Activated CD4-positive, alpha-beta T cell treated with anti-CD3 and anti-CD28 coated beads for 36 hours (primary cell): ENCODE data around the gene PTPN6. TPM values are rescaled to one million over a fixed set of nuclear protein-coding genes. Genes with fewer than 3 reads are reported as not detected.
A peak's percentile ranks its signal among the peaks of the same experiment; 100 is the strongest.

Source experiments
- ATAC-seq: fragments of 200-7000 bp; cut with Tn5 transposase; one replicate; pipeline ENCODE4 v1.10.0; 2021; ENCODE audit warnings: mild to moderate bottlenecking, moderate library complexity
- CTCF ChIA-PET: fragments of 350-600 bp; sonication (Branson Sonifier 250); formaldehyde crosslinking; loops from one replicate; lab custom pipeline; 2021; ENCODE audit warnings: antibody characterized with exemption; lab: Charles Lee
- POLR2A ChIA-PET: fragments of 350-600 bp; sonication (Branson Sonifier 250); formaldehyde crosslinking; loops from one replicate; lab custom pipeline; 2021; ENCODE audit warnings: antibody characterized with exemption, inconsistent platforms; lab: Charles Lee
- DNase-seq: peaks from one replicate; pipeline ENCODE4 v3.0.0-alpha.2; 2020
- H3K27ac Mint-ChIP-seq: one replicate; pipeline ENCODE4 v1.8.0; 2021; ENCODE audit warnings: mixed read lengths
- H3K27me3 Mint-ChIP-seq: one replicate; pipeline ENCODE4 v1.8.0; 2021; ENCODE audit warnings: mixed read lengths
- H3K36me3 Mint-ChIP-seq: one replicate; pipeline ENCODE4 v1.8.0; 2021; ENCODE audit warnings: low read depth, mixed read lengths
- H3K4me1 Mint-ChIP-seq: one replicate; pipeline ENCODE4 v1.8.0; 2021; ENCODE audit warnings: mixed read lengths
- H3K4me3 Mint-ChIP-seq: one replicate; pipeline ENCODE4 v1.8.0; 2021; ENCODE audit warnings: mild to moderate bottlenecking, moderate library complexity, mixed read lengths
- H3K9me3 Mint-ChIP-seq: one replicate; pipeline ENCODE4 v1.8.0; 2021; ENCODE audit warnings: low read depth, mixed read lengths
- intact Hi-C, 2 experiments: fragments of 100-400 bp; cut with DNase I in 1 of 2; cut with micrococcal nuclease in 1 of 2; formaldehyde crosslinking; loops; one replicate each; pipeline versions ENCODE4 v1.14.2 to v1.15.1; 2022 to 2024; cut with DNase I, micrococcal nuclease
- total RNA-seq, 2 experiments: library from RNA; stranded (reverse); gene quantifications; one replicate each; pipeline ENCODE4 v1.2.3, GENCODE V29; 2021

Gene PTPN6
- total RNA-seq, 2 experiments from 2014 or later = 335 to 483 TPM

DNA sequence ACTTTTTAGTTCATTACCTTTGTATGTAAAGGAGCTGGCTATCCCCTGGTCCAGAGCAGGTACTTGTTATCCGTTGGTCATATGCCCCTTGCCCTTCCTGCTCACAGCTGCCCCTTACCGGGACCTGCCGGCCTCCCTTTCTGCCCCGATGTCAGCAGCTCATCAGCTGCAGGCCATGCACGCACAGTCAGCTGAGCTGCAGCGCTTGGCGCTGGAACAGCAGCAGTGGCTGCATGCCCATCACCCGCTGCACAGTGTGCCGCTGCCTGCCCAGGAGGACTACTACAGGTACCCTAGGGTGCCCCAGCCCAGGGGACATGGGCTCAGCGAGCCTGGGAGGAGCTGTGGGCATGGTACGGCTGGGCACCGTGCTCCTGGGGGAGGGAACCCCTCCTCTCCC is 9.9 kb upstream of the PTPN6 start:
- H3K9me3 Mint-ChIP-seq = no peaks in the 10 kb centered on the region
- POLR2A ChIA-PET = no interaction called here
- ATAC-seq = no peak
- CTCF ChIA-PET = interaction anchor here (0.5 to 2.2 kb wide), 2 partner anchors 20 to 24 kb away, joined by 3 to 4 read pairs; no protein-coding TSS in a partner anchor
- peaks cover 25% of the 10 kb centered on the region for H3K36me3 Mint-ChIP-seq
- no peaks in the 10 kb centered on the region for H3K27me3 Mint-ChIP-seq
- H3K27ac Mint-ChIP-seq = no peak overlapping the region
- H3K4me3 Mint-ChIP-seq = no peak overlapping the region
- peaks cover 40% of the 10 kb centered on the region for H3K4me1 Mint-ChIP-seq
- intact Hi-C loops = loop anchor here in 1 of 2 experiments (5.0 kb wide), 1 partner anchor 334 kb away; the partner anchor contains the start of gene CHD4
- no peak for DNase-seq

DNA sequence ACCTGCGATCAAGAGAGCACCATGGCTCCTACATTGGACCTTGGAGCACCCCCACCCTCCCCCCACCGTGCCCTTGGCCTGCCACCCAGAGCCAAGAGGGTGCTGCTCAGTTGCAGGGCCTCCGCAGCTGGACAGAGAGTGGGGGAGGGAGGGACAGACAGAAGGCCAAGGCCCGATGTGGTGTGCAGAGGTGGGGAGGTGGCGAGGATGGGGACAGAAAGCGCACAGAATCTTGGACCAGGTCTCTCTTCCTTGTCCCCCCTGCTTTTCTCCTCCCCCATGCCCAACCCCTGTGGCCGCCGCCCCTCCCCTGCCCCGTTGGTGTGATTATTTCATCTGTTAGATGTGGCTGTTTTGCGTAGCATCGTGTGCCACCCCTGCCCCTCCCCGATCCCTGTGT is 9.4 kb upstream of the PTPN6 start:
- ChIA-PET POLR2A (no interaction called here), CTCF (no interaction called here)
- Mint-ChIP-seq H3K27ac (no peak overlapping the region), H3K4me3 (no peak overlapping the region), H3K9me3 (no peaks in the 10 kb centered on the region), H3K4me1 (peaks cover 38% of the 10 kb centered on the region), H3K36me3 (peaks cover 22% of the 10 kb centered on the region), H3K27me3 (no peaks in the 10 kb centered on the region)
- no peak for DNase-seq
- no peak for ATAC-seq
- intact Hi-C loops = loop anchor here in 1 of 2 experiments (5.0 kb wide), 1 partner anchor 334 kb away; the partner anchor contains the start of gene CHD4

DNA sequence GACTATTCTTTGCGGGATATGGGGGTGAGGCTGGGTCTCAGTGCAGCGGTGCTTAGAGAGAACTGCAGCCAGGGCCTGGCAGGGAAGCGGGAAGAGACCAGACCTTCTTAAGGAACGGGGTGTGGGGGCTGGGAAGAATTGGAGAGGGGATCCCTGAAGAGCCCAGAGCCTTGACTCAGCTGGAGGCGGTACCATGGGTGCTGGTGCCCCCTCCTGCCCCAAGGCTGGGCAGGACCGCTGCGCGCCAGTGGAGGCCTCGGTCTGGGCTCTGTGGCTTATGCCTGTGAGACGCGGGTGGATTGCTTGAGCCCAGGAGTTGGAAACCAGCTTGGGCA is 8.9 kb upstream of the PTPN6 start:
- no peak for DNase-seq
- peak overlapping the region; percentile 97 for H3K27ac Mint-ChIP-seq
- peaks cover 42% of the 10 kb centered on the region for H3K4me1 Mint-ChIP-seq
- peaks cover 23% of the 10 kb centered on the region for H3K36me3 Mint-ChIP-seq
- ChIA-PET CTCF (interaction anchor here (0.9 to 11.3 kb wide), 3 partner anchors 10 to 20 kb away, joined by 4 to 237 read pairs (median 18); no protein-coding TSS in a partner anchor), POLR2A (interaction anchor here (3.3 kb wide), 1 partner anchor 166 kb away, joined by 34 read pairs; the partner anchor contains the start of gene C1RL)
- intact Hi-C loops = loop anchor here in 1 of 2 experiments (5.0 kb wide), 1 partner anchor 335 kb away; the partner anchor contains the start of gene CHD4
- no peak for ATAC-seq
- no peak overlapping the region for H3K4me3 Mint-ChIP-seq
- no peaks in the 10 kb centered on the region for H3K9me3 Mint-ChIP-seq
- H3K27me3 Mint-ChIP-seq = no peaks in the 10 kb centered on the region

DNA sequence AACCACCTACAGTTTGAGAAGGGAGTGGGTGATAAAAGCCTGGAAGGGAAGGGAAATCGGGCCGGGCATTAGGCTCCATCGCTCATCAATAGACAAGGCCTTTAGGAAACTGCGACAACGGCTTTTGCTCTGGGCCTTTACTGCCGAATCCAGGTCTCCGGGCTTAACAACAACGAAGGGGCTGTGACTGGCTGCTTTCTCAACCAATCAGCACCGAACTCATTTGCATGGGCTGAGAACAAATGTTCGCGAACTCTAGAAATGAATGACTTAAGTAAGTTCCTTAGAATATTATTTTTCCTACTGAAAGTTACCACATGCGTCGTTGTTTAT is 7.8 kb upstream of the PTPN6 start:
- Mint-ChIP-seq H3K36me3 (peaks cover 23% of the 10 kb centered on the region), H3K4me3 (peak overlapping the region; percentile 81), H3K27ac (peak overlapping the region; percentile 97), H3K4me1 (peaks cover 50% of the 10 kb centered on the region), H3K9me3 (no peaks in the 10 kb centered on the region), H3K27me3 (no peaks in the 10 kb centered on the region)
- ChIA-PET POLR2A (interaction anchor here (0.6 to 5.3 kb wide), 37 partner anchors 9 to 875 kb away, joined by 3 to 142 read pairs (median 5); partner anchors contain the start of genes ATN1, C1RL, CDCA3 and COPS7A), CTCF (interaction anchor here (0.8 to 11.3 kb wide), 9 partner anchors 18 to 379 kb away, joined by 3 to 237 read pairs (median 9); partner anchors contain the start of genes C1RL, LPCAT3 and SPSB2)
- peak; percentile 57 for ATAC-seq
- DNase-seq = peak; percentile 88
- intact Hi-C loops = loop anchor here (1.0 to 5.0 kb wide), 2 partner anchors 75 to 336 kb away; partner anchors contain the start of genes CHD4 (in 1 of the 2) and LPCAT3 (in 1 of the 2)

DNA sequence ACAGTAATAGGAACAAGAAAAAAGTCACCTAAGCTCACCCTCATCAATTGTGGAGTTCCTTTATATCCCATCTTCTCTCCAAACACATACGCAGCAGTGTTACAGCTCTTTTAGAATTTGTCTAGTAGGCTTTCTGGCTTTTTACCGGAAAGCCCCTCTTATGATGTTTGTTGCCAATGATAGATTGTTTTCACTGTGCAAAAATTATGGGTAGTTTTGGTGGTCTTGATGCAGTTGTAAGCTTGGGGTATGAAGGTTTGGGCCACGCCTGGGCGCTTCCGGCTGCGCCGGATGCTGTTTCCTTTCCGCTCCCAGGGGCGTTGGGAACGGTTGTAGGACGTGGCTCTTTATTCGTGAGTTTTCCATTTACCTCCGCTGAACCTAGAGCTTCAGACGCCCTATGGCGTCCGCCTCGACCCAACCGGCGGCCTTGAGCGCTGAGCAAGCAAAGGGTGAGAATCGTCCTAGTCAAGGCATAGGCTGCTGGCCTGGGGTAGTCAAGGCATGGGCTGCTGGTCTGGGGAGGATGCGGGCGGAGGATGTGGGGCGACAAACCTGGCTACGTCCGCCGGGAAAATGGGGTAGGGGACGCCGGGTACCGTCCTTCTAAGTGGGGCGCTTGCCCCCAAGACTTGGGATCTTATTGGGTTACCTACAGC is 7.3 kb upstream of the PTPN6 start, which contains the start of the genes C12orf57 and RNU7-1:
Gene C12orf57, plus strand, starts transcription at position 301 of the 659 bp plus-strand sequence. Its CDS starts 100 bp downstream, at position 401.
Gene RNU7-1, plus strand, starts transcription at position 95 of the 659 bp plus-strand sequence.
- peak; percentile 64 for ATAC-seq
- Mint-ChIP-seq H3K4me3 (peak within 1 kb of the TSS; percentile 81), H3K4me1 (peaks cover 55% of the 10 kb centered on the region), H3K27me3 (no peaks in the 10 kb centered on the region), H3K27ac (peak within 1 kb of the TSS; percentile 97), H3K36me3 (peaks cover 23% of the 10 kb centered on the region), H3K9me3 (no peaks in the 10 kb centered on the region)
- ChIA-PET POLR2A (interaction anchor here (0.6 to 5.3 kb wide), 40 partner anchors 9 to 874 kb away, joined by 3 to 142 read pairs (median 5); partner anchors contain the start of genes ATN1, C1RL, CDCA3 and COPS7A), CTCF (interaction anchor here (0.6 to 11.3 kb wide), 13 partner anchors 12 to 891 kb away, joined by 3 to 237 read pairs (median 6); partner anchors contain the start of genes C1RL, LPCAT3 and SPSB2)
- DNase-seq = peak; percentile 90
- intact Hi-C loops = loop anchor here (1.0 to 5.0 kb wide), 12 partner anchors 17 to 337 kb away; partner anchors contain the start of genes C1R (in 2 of the 2), C1RL (in 2 of the 2), EMG1 (in 2 of the 2) and LPCAT3 (in 2 of the 2)

DNA sequence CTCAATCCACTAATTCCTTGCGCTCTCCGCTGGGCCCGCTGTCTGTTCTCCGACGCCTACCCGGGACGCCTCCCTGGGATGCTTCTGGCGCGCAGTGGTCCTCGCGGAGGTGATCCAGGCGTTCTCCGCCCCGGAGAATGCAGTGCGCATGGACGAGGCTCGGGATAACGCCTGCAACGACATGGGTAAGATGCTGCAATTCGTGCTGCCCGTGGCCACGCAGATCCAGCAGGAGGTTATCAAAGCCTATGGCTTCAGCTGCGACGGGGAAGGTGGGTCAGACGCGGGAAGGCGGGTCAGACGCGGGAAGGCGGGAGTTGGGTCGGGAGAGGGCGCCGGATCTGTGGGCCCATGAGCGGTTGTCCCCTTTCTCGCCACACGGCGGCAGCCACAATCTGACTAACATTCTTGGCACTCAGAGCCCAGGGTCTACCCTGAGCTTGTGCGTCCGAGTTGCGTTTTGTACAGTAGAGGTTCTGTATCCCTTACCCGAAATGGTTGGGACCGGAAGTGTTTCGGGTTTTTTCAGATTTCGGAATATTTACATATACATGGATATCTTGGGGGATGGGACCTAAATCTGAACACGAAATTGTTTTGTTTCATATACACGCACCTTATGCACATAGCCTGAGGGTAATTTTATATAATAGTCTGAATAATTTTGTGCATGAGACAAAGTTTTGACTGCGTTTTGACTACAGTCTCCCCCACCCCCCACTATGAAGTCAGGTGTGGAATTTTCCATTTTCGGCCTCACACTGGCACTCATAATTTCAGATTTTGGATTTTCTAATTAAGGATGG is 6.6 kb upstream of the PTPN6 start:
- H3K36me3 Mint-ChIP-seq = peaks cover 19% of the 10 kb centered on the region
- intact Hi-C loops = loop anchor here (1.0 to 5.0 kb wide), 12 partner anchors 17 to 337 kb away; partner anchors contain the start of genes C1R (in 2 of the 2), C1RL (in 2 of the 2), EMG1 (in 2 of the 2) and PHB2 (in 2 of the 2)
- peak; percentile 54 for ATAC-seq
- H3K27ac Mint-ChIP-seq = peak overlapping the region; percentile 97
- ChIA-PET POLR2A (interaction anchor here (0.7 to 5.3 kb wide), 33 partner anchors 8 to 410 kb away, joined by 3 to 142 read pairs (median 6); partner anchors contain the start of genes ATN1, C1RL, CDCA3 and COPS7A), CTCF (interaction anchor here (0.6 to 11.3 kb wide), 20 partner anchors 9 to 890 kb away, joined by 3 to 237 read pairs (median 4); partner anchors contain the start of genes C1RL, CD4, LPCAT3 and SPSB2)
- no peaks in the 10 kb centered on the region for H3K27me3 Mint-ChIP-seq
- H3K4me1 Mint-ChIP-seq = peaks cover 59% of the 10 kb centered on the region
- no peaks in the 10 kb centered on the region for H3K9me3 Mint-ChIP-seq
- DNase-seq = peak; percentile 94
- peak overlapping the region; percentile 81 for H3K4me3 Mint-ChIP-seq

DNA sequence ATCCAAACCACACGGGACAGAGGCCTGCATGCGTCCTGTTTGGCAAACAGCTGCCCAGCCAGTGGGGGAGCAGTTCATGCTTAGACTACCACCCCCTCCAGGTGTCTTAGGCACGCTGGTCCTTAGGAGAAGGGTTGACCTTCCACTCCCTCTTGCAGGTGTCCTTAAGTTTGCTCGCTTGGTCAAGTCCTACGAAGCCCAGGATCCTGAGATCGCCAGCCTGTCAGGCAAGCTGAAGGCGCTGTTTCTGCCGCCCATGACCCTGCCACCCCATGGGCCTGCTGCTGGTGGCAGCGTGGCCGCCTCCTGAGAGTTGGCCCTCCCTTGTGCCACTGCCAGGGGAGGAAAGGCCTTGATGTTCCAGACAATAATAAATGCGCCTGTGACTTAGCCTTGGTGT is 5.5 kb upstream of the PTPN6 start:
- ChIA-PET CTCF (interaction anchor here (1.0 to 11.3 kb wide), 14 partner anchors 8 to 170 kb away, joined by 3 to 237 read pairs (median 5); partner anchors contain the start of genes C1R, C1RL and CD4), POLR2A (interaction anchor here (1.2 to 5.3 kb wide), 8 partner anchors 9 to 411 kb away, joined by 4 to 142 read pairs (median 22); partner anchors contain the start of genes ATN1, C1RL, CDCA3 and GAPDH)
- Mint-ChIP-seq H3K4me3 (peak overlapping the region; percentile 81), H3K27me3 (no peaks in the 10 kb centered on the region), H3K4me1 (peaks cover 67% of the 10 kb centered on the region), H3K27ac (peak overlapping the region; percentile 97), H3K9me3 (no peaks in the 10 kb centered on the region), H3K36me3 (peaks cover 18% of the 10 kb centered on the region)
- ATAC-seq (no peak), DNase-seq (peak; percentile 38)
- intact Hi-C loops = loop anchor here in 1 of 2 experiments (2.0 kb wide), 2 partner anchors 21 to 163 kb away; partner anchors contain the start of gene C1RL

DNA sequence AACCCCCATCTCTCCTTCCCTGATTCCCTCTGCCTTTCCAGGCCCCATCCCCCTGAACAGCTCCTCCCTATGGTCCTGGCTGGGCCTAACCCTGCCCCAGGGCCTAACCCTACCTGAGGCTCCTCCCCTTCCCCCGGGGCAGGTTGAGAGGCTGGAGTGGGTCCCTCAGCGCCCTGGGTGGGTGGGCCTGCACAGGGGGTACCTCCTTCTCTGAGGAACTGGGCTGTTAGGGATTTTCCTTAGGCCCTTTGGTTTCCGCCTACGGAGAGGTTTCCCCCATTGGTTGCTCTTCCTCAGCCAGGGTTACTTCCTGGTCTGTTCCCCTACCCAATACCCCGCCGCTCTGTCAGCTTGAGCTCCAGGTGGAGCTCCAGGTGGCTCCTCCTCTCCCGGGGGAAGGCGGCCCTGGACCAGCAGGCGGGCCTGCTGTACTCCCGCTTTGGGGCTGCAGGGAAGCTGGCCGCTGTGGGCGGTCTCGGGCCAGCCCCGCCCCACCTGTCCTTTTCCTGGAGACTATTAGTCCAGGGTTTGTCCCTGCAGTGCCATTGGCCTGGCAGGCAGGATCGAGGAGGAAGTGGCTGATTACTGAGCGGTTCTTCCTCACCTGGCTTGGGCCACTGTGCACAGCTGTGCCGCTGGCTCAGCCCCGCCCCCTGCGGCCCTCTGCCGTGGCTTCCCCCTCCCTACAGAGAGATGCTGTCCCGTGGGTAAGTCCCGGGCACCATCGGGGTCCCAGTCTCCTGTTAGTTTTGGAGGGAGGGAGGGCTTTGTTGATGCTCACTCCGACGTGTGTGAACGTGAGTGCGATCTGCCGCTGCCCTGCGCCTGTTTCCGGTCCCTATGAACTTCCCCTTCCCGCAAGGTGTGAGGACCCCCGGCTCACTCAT is 4.9 kb upstream of the PTPN6 start:
- ATAC-seq (peak; percentile 28), DNase-seq (peak; percentile 84)
- POLR2A ChIA-PET = interaction anchor here (0.8 to 5.3 kb wide), 5 partner anchors 10 to 94 kb away, joined by 3 to 142 read pairs (median 5); partner anchors contain the start of gene ATN1
- H3K27ac Mint-ChIP-seq = peak overlapping the region; percentile 97
- peaks cover 16% of the 10 kb centered on the region for H3K36me3 Mint-ChIP-seq
- H3K4me1 Mint-ChIP-seq = peaks cover 71% of the 10 kb centered on the region
- H3K9me3 Mint-ChIP-seq = no peaks in the 10 kb centered on the region
- no peaks in the 10 kb centered on the region for H3K27me3 Mint-ChIP-seq
- intact Hi-C loops = no loop called here
- peak overlapping the region; percentile 81 for H3K4me3 Mint-ChIP-seq
- CTCF ChIA-PET = interaction anchor here (0.6 to 11.3 kb wide), 15 partner anchors 9 to 184 kb away, joined by 3 to 237 read pairs (median 5); partner anchors contain the start of genes C1R, C1RL, C1S and CLSTN3

DNA sequence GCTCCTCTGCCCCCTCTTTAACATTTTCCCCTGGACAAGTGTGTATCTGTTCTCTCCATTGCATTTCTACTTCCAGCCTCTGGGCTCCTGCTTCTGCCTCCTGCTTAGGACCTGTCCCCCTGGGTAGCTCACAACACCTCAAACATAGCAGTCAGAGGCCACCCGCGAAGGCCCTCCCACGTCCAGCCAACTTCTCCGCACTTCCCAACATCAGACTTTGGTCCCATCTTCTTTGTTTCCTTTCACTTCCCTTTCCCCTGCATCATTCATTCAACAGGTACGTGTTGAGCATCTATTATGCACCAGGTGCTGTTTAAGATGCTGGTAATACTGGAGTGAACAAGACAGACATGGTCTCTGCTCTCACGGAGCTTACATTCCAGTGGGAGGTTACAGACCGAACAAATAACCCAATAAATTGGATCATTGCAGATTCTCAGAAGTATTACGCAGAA is 4.2 kb upstream of the PTPN6 start:
- DNase-seq = no peak
- peaks cover 71% of the 10 kb centered on the region for H3K4me1 Mint-ChIP-seq
- intact Hi-C loops = no loop called here

More for the DNA sequence above, 4.2 kb upstream of the PTPN6 start:
- peak overlapping the region; percentile 97 for H3K27ac Mint-ChIP-seq
- ChIA-PET POLR2A (interaction anchor here (0.6 to 5.3 kb wide), 3 partner anchors 12 to 899 kb away, joined by 3 to 142 read pairs (median 5); no protein-coding TSS in a partner anchor), CTCF (interaction anchor here (0.6 to 11.3 kb wide), 13 partner anchors 9 to 199 kb away, joined by 3 to 237 read pairs (median 4); partner anchors contain the start of genes C1RL, C1S, CLSTN3 and SPSB2)
- no peaks in the 10 kb centered on the region for H3K27me3 Mint-ChIP-seq
- no peak for ATAC-seq
- H3K36me3 Mint-ChIP-seq = peaks cover 21% of the 10 kb centered on the region
- no peaks in the 10 kb centered on the region for H3K9me3 Mint-ChIP-seq
- peak overlapping the region; percentile 81 for H3K4me3 Mint-ChIP-seq
